Activated CD8-positive, alpha-beta T cell treated with anti-CD3 and anti-CD28 coated beads for 36 hours (primary cell): ENCODE measurements around the gene RPS6KA2. TPM values are rescaled to one million over a fixed set of nuclear protein-coding genes. Genes with fewer than 3 reads are reported as not detected.

Source experiments
- ATAC-seq: fragments of 200-7000 bp; cut with Tn5 transposase; one replicate; pipeline ENCODE4 v1.10.0; 2021; ENCODE audit warnings: mild to moderate bottlenecking, moderate library complexity
- CTCF ChIA-PET: fragments of 350-600 bp; sonication (Branson Sonifier 250); formaldehyde crosslinking; loops from one replicate; lab custom pipeline; 2021; ENCODE audit warnings: antibody characterized with exemption; lab: Charles Lee
- POLR2A ChIA-PET: fragments of 350-600 bp; sonication (Branson Sonifier 250); formaldehyde crosslinking; loops from one replicate; lab custom pipeline; 2021; ENCODE audit warnings: antibody characterized with exemption; lab: Charles Lee
- DNase-seq: peaks from one replicate; pipeline ENCODE4 v3.0.0-alpha.2; 2020
- H3K27ac Mint-ChIP-seq: one replicate; pipeline ENCODE4 v1.8.0; 2021; ENCODE audit warnings: mild to moderate bottlenecking, mixed read lengths
- H3K27me3 Mint-ChIP-seq: one replicate; pipeline ENCODE4 v1.8.0; 2021; ENCODE audit warnings: mixed read lengths
- H3K36me3 Mint-ChIP-seq: one replicate; pipeline ENCODE4 v1.8.0; 2021; ENCODE audit warnings: low read depth, mixed read lengths
- H3K4me1 Mint-ChIP-seq: one replicate; pipeline ENCODE4 v1.8.0; 2021; ENCODE audit warnings: low read depth, mixed read lengths
- H3K4me3 Mint-ChIP-seq: one replicate; pipeline ENCODE4 v1.8.0; 2021; ENCODE audit warnings: mild to moderate bottlenecking, moderate library complexity, mixed read lengths
- H3K9me3 Mint-ChIP-seq: one replicate; pipeline ENCODE4 v1.8.0; 2021; ENCODE audit warnings: mixed read lengths
- CTCF ChIP-seq: fragments of 200-600 bp; IDR thresholded peaks from one replicate; pipeline ENCODE4 v1.8.0; 2022; ENCODE audit warnings: antibody characterized with exemption, mild to moderate bottlenecking
- intact Hi-C: fragments of 100-400 bp; cut with micrococcal nuclease; formaldehyde crosslinking; loops from one replicate; pipeline ENCODE4 v1.10.0; 2022
- total RNA-seq, 2 experiments: library from RNA; stranded (reverse); gene quantifications; one replicate each; pipeline ENCODE4 v1.2.3, GENCODE V29; 2021

Gene RPS6KA2
- total RNA-seq, 2 experiments from 2014 or later: 5.8 TPM

GRCh38 chr6:166504100-166504499 is 123.0 kb downstream of the RPS6KA2 start:
- intact Hi-C loops: no loop called here
- no peak overlapping the region for H3K4me3 Mint-ChIP-seq
- no peak for DNase-seq
- peaks cover 8% of the 10 kb centered on the region for H3K4me1 Mint-ChIP-seq
- POLR2A ChIA-PET: interaction anchor here (0.6 kb wide), 1 partner anchor 21 kb away, joined by 4 read pairs; no protein-coding TSS in a partner anchor
- no peaks in the 10 kb centered on the region for H3K9me3 Mint-ChIP-seq
- no peak overlapping the region for H3K27ac Mint-ChIP-seq
- no peaks in the 10 kb centered on the region for H3K36me3 Mint-ChIP-seq
- CTCF ChIA-PET: no interaction called here
- no peak for TF ChIP-seq CTCF
- no peak for ATAC-seq
- no peaks in the 10 kb centered on the region for H3K27me3 Mint-ChIP-seq

GRCh38 chr6:166503167-166503744 is 123.8 kb downstream of the RPS6KA2 start:
- Mint-ChIP-seq H3K27me3 (no peaks in the 10 kb centered on the region), H3K4me1 (peaks cover 8% of the 10 kb centered on the region), H3K36me3 (no peaks in the 10 kb centered on the region), H3K9me3 (no peaks in the 10 kb centered on the region), H3K27ac (no peak overlapping the region), H3K4me3 (no peak overlapping the region)
- intact Hi-C loops: no loop called here
- no peak for TF ChIP-seq CTCF
- ChIA-PET CTCF (no interaction called here), POLR2A (interaction anchor here (0.6 to 1.0 kb wide), 2 partner anchors 13 to 124 kb away, joined by 3 read pairs; partner anchors contain the start of gene RPS6KA2)
- ATAC-seq: no peak
- DNase-seq: no peak

- DNase-seq (no peak), ATAC-seq (no peak)
- no peaks in the 10 kb centered on the region for H3K9me3 Mint-ChIP-seq
- H3K4me1 Mint-ChIP-seq: peaks cover 8% of the 10 kb centered on the region
- ChIA-PET POLR2A (interaction anchor here (1.0 kb wide), 1 partner anchor 14 kb away, joined by 3 read pairs; no protein-coding TSS in a partner anchor), CTCF (no interaction called here)
- no peak overlapping the region for H3K27ac Mint-ChIP-seq
- no peak overlapping the region for H3K4me3 Mint-ChIP-seq
- H3K36me3 Mint-ChIP-seq: no peaks in the 10 kb centered on the region
- no peak for TF ChIP-seq CTCF
- H3K27me3 Mint-ChIP-seq: no peaks in the 10 kb centered on the region
- intact Hi-C loops: no loop called here
Measured at GRCh38 chr6:166502453-166502852, 124.6 kb downstream of the RPS6KA2 start.

GRCh38 chr6:166501246-166501645 is 125.8 kb downstream of the RPS6KA2 start:
- no peaks in the 10 kb centered on the region for H3K36me3 Mint-ChIP-seq
- no peak for TF ChIP-seq CTCF
- CTCF ChIA-PET: interaction anchor here (1.3 kb wide), 1 partner anchor 101 kb away, joined by 3 read pairs; no protein-coding TSS in a partner anchor
- ATAC-seq: no peak
- no peaks in the 10 kb centered on the region for H3K9me3 Mint-ChIP-seq
- H3K4me1 Mint-ChIP-seq: peaks cover 8% of the 10 kb centered on the region
- H3K4me3 Mint-ChIP-seq: no peak overlapping the region
- POLR2A ChIA-PET: no interaction called here
- DNase-seq: no peak
- H3K27ac Mint-ChIP-seq: no peak overlapping the region
- no peaks in the 10 kb centered on the region for H3K27me3 Mint-ChIP-seq
- intact Hi-C loops: no loop called here

GRCh38 chr6:166500246-166500645 is 126.8 kb downstream of the RPS6KA2 start:
- no peak overlapping the region for H3K4me3 Mint-ChIP-seq
- peaks cover 8% of the 10 kb centered on the region for H3K4me1 Mint-ChIP-seq
- no peaks in the 10 kb centered on the region for H3K36me3 Mint-ChIP-seq
- intact Hi-C loops: no loop called here
- H3K27ac Mint-ChIP-seq: no peak overlapping the region
- ChIA-PET CTCF (interaction anchor here (1.1 to 1.3 kb wide), 2 partner anchors 65 to 100 kb away, joined by 3 read pairs; no protein-coding TSS in a partner anchor), POLR2A (no interaction called here)
- no peak for TF ChIP-seq CTCF
- DNase-seq (no peak), ATAC-seq (no peak)
- no peaks in the 10 kb centered on the region for H3K9me3 Mint-ChIP-seq
- H3K27me3 Mint-ChIP-seq: no peaks in the 10 kb centered on the region
